ENCODE measurements around the gene UNC5C. TPM values are rescaled to one million over a fixed set of nuclear protein-coding genes. Genes with fewer than 3 reads are reported as not detected.

Gene UNC5C
- total RNA-seq, 2 experiments from 2014 or later = not detected

DNA sequence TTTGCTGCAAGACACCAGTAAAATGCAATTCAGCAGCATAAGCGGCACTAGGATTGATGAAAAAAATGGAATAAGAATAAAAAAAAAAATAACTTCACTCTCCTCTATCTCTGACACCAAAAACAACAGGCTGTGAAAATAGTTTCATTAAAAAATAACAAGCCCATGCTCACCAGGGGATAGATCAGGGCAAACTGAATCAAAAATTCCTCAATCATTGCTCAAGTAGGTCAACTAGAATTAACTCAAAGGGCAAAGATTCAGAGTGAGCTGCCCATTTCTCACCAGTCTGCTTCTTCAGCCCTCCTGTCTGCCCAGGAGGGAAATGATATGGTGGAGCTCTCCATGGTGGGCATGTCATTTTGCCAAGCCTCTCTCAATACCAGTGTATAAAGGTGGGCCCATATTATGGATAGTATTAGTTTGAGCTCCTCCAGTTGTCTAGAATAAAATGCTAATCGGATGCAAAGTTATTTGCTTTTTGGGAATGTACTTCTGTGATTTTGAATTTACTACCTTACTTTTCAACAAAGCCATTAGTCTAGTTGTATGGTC lies 153.9 kb downstream of the UNC5C start:
- H3K4me3 ChIP-seq (ENCODE audit: low read length) = no peak overlapping the region
- Mint-ChIP-seq H3K36me3 (ENCODE audit: low read depth) (no peaks in the 10 kb centered on the region), H3K9me3 (no peaks in the 10 kb centered on the region), H3K27me3 (no peaks in the 10 kb centered on the region), H3K27ac (no peak overlapping the region), H3K4me3 (no peak overlapping the region), H3K4me1 (ENCODE audit: low read depth) (no peaks in the 10 kb centered on the region)
- DNase-seq (no peak), ATAC-seq (ENCODE audit: poor library complexity) (no peak)
- no peak overlapping the region for H3K27ac ChIP-seq (ENCODE audit: low read depth in 1 of 2, low read length in 2 of 2)
- ChIA-PET CTCF (interaction anchor here (1.1 kb wide), 1 partner anchor 19 kb away, joined by 3 read pairs; no protein-coding TSS in a partner anchor), POLR2A (interaction anchor here (0.8 kb wide), 1 partner anchor 14 kb away, joined by 3 read pairs; no protein-coding TSS in a partner anchor)
- TF ChIP-seq, protein P1, sequence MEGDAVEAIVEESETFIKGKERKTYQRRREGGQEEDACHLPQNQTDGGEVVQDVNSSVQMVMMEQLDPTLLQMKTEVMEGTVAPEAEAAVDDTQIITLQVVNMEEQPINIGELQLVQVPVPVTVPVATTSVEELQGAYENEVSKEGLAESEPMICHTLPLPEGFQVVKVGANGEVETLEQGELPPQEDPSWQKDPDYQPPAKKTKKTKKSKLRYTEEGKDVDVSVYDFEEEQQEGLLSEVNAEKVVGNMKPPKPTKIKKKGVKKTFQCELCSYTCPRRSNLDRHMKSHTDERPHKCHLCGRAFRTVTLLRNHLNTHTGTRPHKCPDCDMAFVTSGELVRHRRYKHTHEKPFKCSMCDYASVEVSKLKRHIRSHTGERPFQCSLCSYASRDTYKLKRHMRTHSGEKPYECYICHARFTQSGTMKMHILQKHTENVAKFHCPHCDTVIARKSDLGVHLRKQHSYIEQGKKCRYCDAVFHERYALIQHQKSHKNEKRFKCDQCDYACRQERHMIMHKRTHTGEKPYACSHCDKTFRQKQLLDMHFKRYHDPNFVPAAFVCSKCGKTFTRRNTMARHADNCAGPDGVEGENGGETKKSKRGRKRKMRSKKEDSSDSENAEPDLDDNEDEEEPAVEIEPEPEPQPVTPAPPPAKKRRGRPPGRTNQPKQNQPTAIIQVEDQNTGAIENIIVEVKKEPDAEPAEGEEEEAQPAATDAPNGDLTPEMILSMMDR (IDR thresholded peaks at IDR 0.05) = no peak
- H3K36me3 ChIP-seq (ENCODE audit: insufficient read depth, low read length) = no peaks in the 10 kb centered on the region
- no peaks in the 10 kb centered on the region for H3K9me3 ChIP-seq (ENCODE audit: control insufficient read depth in 1 of 2, insufficient read depth in 1 of 2, low read length in 2 of 2)
- H3K27me3 ChIP-seq (ENCODE audit: control insufficient read depth in 1 of 2, insufficient read depth in 2 of 2, low read length in 2 of 2) = no peaks in the 10 kb centered on the region
- intact Hi-C loops (cut with DNase I, micrococcal nuclease) = no loop called here
- H3K4me1 ChIP-seq (ENCODE audit: insufficient read depth, low read length) = no peaks in the 10 kb centered on the region

DNA sequence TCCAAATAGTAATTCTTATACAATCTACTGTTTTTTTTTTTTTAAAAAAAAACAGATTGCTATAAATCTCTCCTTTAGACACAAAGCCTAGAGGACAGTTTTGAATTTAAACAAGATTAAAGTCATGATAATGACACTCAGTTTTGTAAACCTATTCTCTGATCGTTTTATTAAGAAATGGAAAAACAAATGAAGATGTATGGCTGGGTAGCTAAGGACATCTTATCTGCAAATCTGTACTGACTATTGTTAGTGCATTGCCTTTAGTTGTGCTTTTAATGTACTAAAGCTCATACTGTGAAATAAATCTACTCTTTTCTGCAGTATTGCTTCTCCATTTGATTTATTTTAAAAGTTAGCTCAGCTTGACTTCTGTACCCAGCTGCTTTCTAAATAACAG lies 155.0 kb downstream of the UNC5C start:
- H3K4me3 Mint-ChIP-seq = no peak overlapping the region
- H3K4me3 ChIP-seq (ENCODE audit: low read length) = no peak overlapping the region
- no peaks in the 10 kb centered on the region for H3K36me3 ChIP-seq (ENCODE audit: insufficient read depth, low read length)
- H3K9me3 Mint-ChIP-seq = no peaks in the 10 kb centered on the region
- TF ChIP-seq, protein P1 (IDR thresholded peaks at IDR 0.05) = no peak
- no peak for DNase-seq
- CTCF ChIA-PET = interaction anchor here (1.1 kb wide), 1 partner anchor 20 kb away, joined by 3 read pairs; no protein-coding TSS in a partner anchor
- intact Hi-C loops (cut with DNase I, micrococcal nuclease) = no loop called here
- H3K27ac Mint-ChIP-seq = no peak overlapping the region
- ATAC-seq (ENCODE audit: poor library complexity) = no peak
- POLR2A ChIA-PET = no interaction called here
- H3K4me1 Mint-ChIP-seq (ENCODE audit: low read depth) = no peaks in the 10 kb centered on the region
- H3K36me3 Mint-ChIP-seq (ENCODE audit: low read depth) = no peaks in the 10 kb centered on the region
- H3K27me3 Mint-ChIP-seq = no peaks in the 10 kb centered on the region
- H3K27me3 ChIP-seq (ENCODE audit: control insufficient read depth in 1 of 2, insufficient read depth in 2 of 2, low read length in 2 of 2) = no peaks in the 10 kb centered on the region
- no peaks in the 10 kb centered on the region for H3K4me1 ChIP-seq (ENCODE audit: insufficient read depth, low read length)
- H3K27ac ChIP-seq (ENCODE audit: low read depth in 1 of 2, low read length in 2 of 2) = no peak overlapping the region
- H3K9me3 ChIP-seq (ENCODE audit: control insufficient read depth in 1 of 2, insufficient read depth in 1 of 2, low read length in 2 of 2) = no peaks in the 10 kb centered on the region

DNA sequence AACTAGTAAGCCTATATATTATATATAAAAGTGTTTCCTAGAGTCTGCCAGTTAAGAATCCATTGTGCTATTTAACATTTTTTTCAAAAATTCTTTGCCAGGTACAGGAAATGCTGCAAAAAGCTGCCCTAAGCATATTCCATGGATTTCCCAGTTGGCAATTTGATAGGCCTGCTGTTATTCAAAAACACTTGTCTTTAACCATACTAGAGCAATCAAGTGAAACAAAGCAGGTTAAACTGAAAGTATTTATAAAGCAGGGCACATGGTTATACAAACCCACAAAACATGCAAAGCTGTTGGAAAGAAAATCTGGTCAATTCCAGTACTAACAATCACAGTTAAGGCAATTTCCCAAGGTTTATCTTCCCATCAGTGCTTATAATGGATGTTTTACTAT lies 159.9 kb downstream of the UNC5C start:
- H3K9me3 Mint-ChIP-seq = no peaks in the 10 kb centered on the region
- no peaks in the 10 kb centered on the region for H3K36me3 Mint-ChIP-seq (ENCODE audit: low read depth)
- ChIA-PET CTCF (no interaction called here), POLR2A (no interaction called here)
- no peaks in the 10 kb centered on the region for H3K4me1 Mint-ChIP-seq (ENCODE audit: low read depth)
- TF ChIP-seq, protein P1 (IDR thresholded peaks at IDR 0.05) = no peak
- Histone ChIP-seq H3K4me3 (ENCODE audit: low read length) (no peak overlapping the region), H3K27ac (ENCODE audit: low read depth in 1 of 2, low read length in 2 of 2) (no peak overlapping the region), H3K36me3 (ENCODE audit: insufficient read depth, low read length) (no peaks in the 10 kb centered on the region), H3K4me1 (ENCODE audit: insufficient read depth, low read length) (no peaks in the 10 kb centered on the region), H3K27me3 (ENCODE audit: control insufficient read depth in 1 of 2, insufficient read depth in 2 of 2, low read length in 2 of 2) (no peaks in the 10 kb centered on the region), H3K9me3 (ENCODE audit: control insufficient read depth in 1 of 2, insufficient read depth in 1 of 2, low read length in 2 of 2) (no peaks in the 10 kb centered on the region)
- H3K27me3 Mint-ChIP-seq = no peaks in the 10 kb centered on the region
- ATAC-seq (ENCODE audit: poor library complexity) = no peak
- H3K27ac Mint-ChIP-seq = no peak overlapping the region
- intact Hi-C loops (cut with DNase I, micrococcal nuclease) = no loop called here
- H3K4me3 Mint-ChIP-seq = no peak overlapping the region
- no peak for DNase-seq
